Sigmoid colon (tissue), 7 donors: ENCODE results near the gene LARP4B. TPM values are rescaled to one million over a fixed set of nuclear protein-coding genes. Genes with fewer than 3 reads are reported as not detected.

Experiments
- DNase-seq: peaks from one replicate; pipeline ENCODE4 v3.0.0-alpha.2; 2019
- H3K27ac ChIP-seq, 4 donors: fragments of 200-600 bp; sonication (generic); one replicate each; pipeline ENCODE4 v1.5.1; 2016 to 2019; ENCODE audit warnings: mild to moderate bottlenecking in 1 of 4
- H3K27me3 ChIP-seq, 3 donors: fragments of 200-600 bp; sonication (generic); one replicate each; pipeline ENCODE4 v1.5.1; 2019; ENCODE audit warnings: mild to moderate bottlenecking in 1 of 3
- H3K36me3 ChIP-seq, 4 donors: fragments of 200-600 bp; sonication (generic); one replicate each; pipeline ENCODE4 v1.5.1; 2016 to 2019
- H3K4me1 ChIP-seq, 4 donors: fragments of 200-600 bp; sonication (generic); one replicate each; pipeline ENCODE4 v1.5.1; 2017 to 2019
- H3K4me3 ChIP-seq, 4 donors: fragments of 200-600 bp; sonication (generic); one replicate each; pipeline ENCODE4 v1.5.1; 2017 to 2019; ENCODE audit warnings: mild to moderate bottlenecking in 2 of 4, moderate library complexity in 1 of 4
- H3K9me3 ChIP-seq, 4 donors: fragments of 200-600 bp in 3 of 4; sonication (generic) in 3 of 4; one replicate each; pipeline versions ENCODE4 v1.5.1 to v1.6.1; 2013 to 2019
- CTCF ChIP-seq, 4 experiments: fragments of 450-650 bp in 3 of 4; fragments of 200-600 bp in 1 of 4; IDR thresholded peaks; one replicate each; pipeline ENCODE4 v1.5.1; 2016 to 2019; ENCODE audit warnings: antibody characterized with exemption in 4 of 4, mild to moderate bottlenecking in 3 of 4, moderate library complexity in 2 of 4
- EP300 ChIP-seq, 4 donors: sonication (generic); formaldehyde crosslinking; IDR thresholded peaks; one replicate each; pipeline ENCODE4 v1.6.1; 2017; ENCODE audit warnings: antibody characterized with exemption in 4 of 4
- POLR2A ChIP-seq, 2 donors: fragments of 450-650 bp; IDR thresholded peaks; one replicate each; pipeline ENCODE4 v1.6.1; 2016; ENCODE audit warnings: antibody characterized with exemption in 2 of 2, mild to moderate bottlenecking in 2 of 2, moderate library complexity in 2 of 2
- POLR2AphosphoS5 ChIP-seq, 4 donors: sonication (generic); formaldehyde crosslinking; IDR thresholded peaks; one replicate each; pipeline ENCODE4 v1.6.1; 2017; ENCODE audit warnings: antibody characterized with exemption in 4 of 4
- WGBS, 2 donors: extraction: QIAGEN DNeasy Blood & Tissue Kit; methylation state at CpG; one replicate each; pipeline ENCODE4 v1.1.7; 2013; 5-methylcytosine and 5-hydroxymethylcytosine counted together
- intact Hi-C: fragments of 100-400 bp; cut with DNase I; formaldehyde crosslinking; loops from one replicate; pipeline ENCODE4 v1.15.1; 2023
- polyA plus RNA-seq, 3 donors: library from polyadenylated mRNA; stranded (reverse); fragments of 200-250 nt; gene quantifications; one replicate each; pipeline ENCODE4 v1.2.3, GENCODE V29; 2013
- total RNA-seq, 4 donors: library from RNA; depleted of rRNA; stranded (reverse); fragments of >200 nt; gene quantifications; one replicate each; pipeline ENCODE4 v1.1.0, GENCODE V29; 2016
- donor health status: healthy with polysubstance abuse.
- donor health status: Bipolar disorder and iron deficiency.
- donor health status: healthy.

LARP4B gene
- total and polyA plus RNA-seq, 7 donors, result 11.4 to 57.6 (median 31.9) TPM

- Histone ChIP-seq H3K36me3 (no peaks in the 10 kb centered on the region), H3K4me3 (peak overlapping the region in 2 of 4 donors; percentile 7 to 17), H3K27me3 (no peaks in the 10 kb centered on the region), H3K9me3 (no peaks in the 10 kb centered on the region), H3K4me1 (peaks cover 0 to 13% (median 5%) of the 10 kb centered on the region in 4 donors), H3K27ac (peak overlapping the region in 3 of 4 donors; percentile 51 to 68 (median 58))
- DNase-seq, result peak; percentile 90
- 86 to 87% methylated on average over 38 of the region's 38 CpGs for WGBS, 2 donors
- TF ChIP-seq POLR2AphosphoS5 (IDR thresholded peaks at IDR 0.05), result peak in 3 of 4 donors; percentile 33 to 59 (median 42)
- no peak for TF ChIP-seq POLR2A (IDR thresholded peaks at IDR 0.05)
- intact Hi-C loops, result no loop called here
Observed at GRCh38 chr10:775245-776075, 156.0 kb downstream of the LARP4B start.

DNA sequence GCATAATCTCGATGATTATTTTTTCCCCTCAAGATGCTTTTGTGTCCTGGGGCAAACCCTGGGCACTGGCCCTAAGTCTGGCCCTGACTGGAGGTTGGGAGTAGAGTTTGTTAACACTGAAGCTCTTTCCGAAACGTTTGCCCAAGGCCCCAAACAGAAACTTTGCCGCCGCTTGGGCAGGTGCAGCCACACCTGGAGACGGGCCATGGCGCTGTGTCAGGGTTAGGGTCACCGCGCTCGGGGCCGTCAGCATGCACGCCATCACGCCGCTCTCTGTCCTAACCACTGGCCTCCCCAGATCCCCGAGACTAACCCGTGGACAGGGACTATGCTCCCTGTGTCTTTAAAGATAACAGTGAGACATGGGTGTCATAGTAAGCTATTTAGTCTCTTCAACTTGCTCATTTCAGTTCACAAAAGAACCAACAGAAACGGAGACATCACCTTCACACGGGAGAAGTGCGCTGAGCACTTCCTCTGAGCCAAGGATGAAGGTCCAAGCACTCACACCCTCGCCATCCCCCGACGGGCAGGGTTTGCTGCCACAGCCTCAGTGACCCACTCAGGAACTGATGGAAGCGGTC, 156.8 kb downstream of the LARP4B start:
- intact Hi-C loops, result no loop called here

DNA sequence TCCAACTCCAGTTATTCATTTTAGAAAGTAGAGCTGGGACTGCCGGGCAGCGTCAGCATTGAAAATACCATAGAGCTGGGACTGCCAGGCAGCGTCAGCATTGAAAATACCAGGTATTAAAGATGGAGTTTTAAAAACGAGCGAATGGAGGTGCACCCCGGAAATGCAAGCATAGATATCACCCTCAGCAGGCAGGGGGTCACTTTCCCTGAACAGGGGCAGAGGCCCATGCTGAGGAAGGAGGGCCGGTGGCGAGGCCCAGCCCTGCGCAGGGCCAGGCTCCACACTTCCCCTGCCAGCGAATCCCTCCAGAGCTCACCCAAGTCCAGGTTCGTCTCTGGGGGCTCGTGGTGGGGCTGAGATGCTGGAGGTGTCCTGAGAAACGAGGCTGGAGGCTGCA, 157.3 kb downstream of the LARP4B start:
- Histone ChIP-seq H3K9me3 (no peaks in the 10 kb centered on the region), H3K4me1 (peaks cover 0 to 13% (median 5%) of the 10 kb centered on the region in 4 donors), H3K36me3 (no peaks in the 10 kb centered on the region), H3K27ac (no peak overlapping the region), H3K27me3 (no peaks in the 10 kb centered on the region), H3K4me3 (no peak overlapping the region)
- TF ChIP-seq CTCF (IDR thresholded peaks at IDR 0.05) (no peak), POLR2A (IDR thresholded peaks at IDR 0.05) (no peak), EP300 (IDR thresholded peaks at IDR 0.05) (no peak), POLR2AphosphoS5 (IDR thresholded peaks at IDR 0.05) (no peak)
- 85 to 87% methylated on average over 13 of the region's 13 CpGs for WGBS, 2 donors
- intact Hi-C loops, result no loop called here
- DNase-seq, result no peak

More for the DNA sequence above, 156.8 kb downstream of the LARP4B start:
- no peaks in the 10 kb centered on the region for H3K9me3 ChIP-seq
- no peaks in the 10 kb centered on the region for H3K36me3 ChIP-seq
- no peak overlapping the region for H3K4me3 ChIP-seq
- DNase-seq, result no peak
- H3K27me3 ChIP-seq, result no peaks in the 10 kb centered on the region
- peak overlapping the region in 3 of 4 donors; percentile 51 to 68 (median 58) for H3K27ac ChIP-seq
- TF ChIP-seq EP300 (IDR thresholded peaks at IDR 0.05) (no peak), POLR2AphosphoS5 (IDR thresholded peaks at IDR 0.05) (no peak), CTCF (IDR thresholded peaks at IDR 0.05) (no peak), POLR2A (IDR thresholded peaks at IDR 0.05) (no peak)
- H3K4me1 ChIP-seq, result peaks cover 0 to 13% (median 5%) of the 10 kb centered on the region in 4 donors
- 75 to 83% methylated on average over 23 of the region's 23 CpGs for WGBS, 2 donors

DNA sequence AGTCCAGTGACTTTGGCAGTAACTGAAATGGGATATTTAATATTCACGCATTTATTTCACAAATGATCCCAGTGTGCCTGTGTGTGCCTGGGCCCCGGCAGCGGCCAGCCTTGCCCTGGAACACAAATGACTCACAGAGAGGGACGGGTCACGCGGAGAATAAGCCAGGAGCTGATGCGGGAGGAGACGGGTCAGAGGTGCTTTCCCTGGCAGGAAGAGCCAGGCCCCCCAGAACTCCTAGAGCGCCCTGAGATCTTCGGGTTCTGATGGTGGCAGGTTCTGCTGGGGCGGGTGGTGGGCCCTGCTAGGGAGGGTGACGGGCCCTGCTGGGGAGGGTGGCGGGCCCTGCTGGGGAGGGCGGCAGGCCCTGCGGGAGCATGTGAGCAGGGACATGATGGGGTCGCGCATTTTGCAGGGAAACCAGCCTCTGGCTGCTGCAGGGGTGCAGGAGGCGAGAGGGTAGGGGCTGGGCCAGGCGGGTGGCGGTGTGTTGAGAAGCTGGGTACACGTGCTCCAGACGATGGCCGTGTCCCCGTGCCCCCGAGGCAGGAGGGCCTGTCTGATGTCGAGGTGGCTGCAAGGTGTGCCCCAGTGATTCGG, 157.8 kb downstream of the LARP4B start:
- peaks cover 0 to 13% (median 5%) of the 10 kb centered on the region in 4 donors for H3K4me1 ChIP-seq
- no peaks in the 10 kb centered on the region for H3K9me3 ChIP-seq
- no peak overlapping the region for H3K4me3 ChIP-seq
- TF ChIP-seq EP300 (IDR thresholded peaks at IDR 0.05), result no peak
- TF ChIP-seq POLR2AphosphoS5 (IDR thresholded peaks at IDR 0.05), result no peak
- no peak for TF ChIP-seq CTCF (IDR thresholded peaks at IDR 0.05)
- TF ChIP-seq POLR2A (IDR thresholded peaks at IDR 0.05), result no peak
- no peaks in the 10 kb centered on the region for H3K36me3 ChIP-seq
- 90 to 92% methylated on average over 27 of the region's 27 CpGs for WGBS, 2 donors
- no peak overlapping the region for H3K27ac ChIP-seq
- no peak for DNase-seq
- intact Hi-C loops, result no loop called here
- H3K27me3 ChIP-seq, result no peaks in the 10 kb centered on the region

DNA sequence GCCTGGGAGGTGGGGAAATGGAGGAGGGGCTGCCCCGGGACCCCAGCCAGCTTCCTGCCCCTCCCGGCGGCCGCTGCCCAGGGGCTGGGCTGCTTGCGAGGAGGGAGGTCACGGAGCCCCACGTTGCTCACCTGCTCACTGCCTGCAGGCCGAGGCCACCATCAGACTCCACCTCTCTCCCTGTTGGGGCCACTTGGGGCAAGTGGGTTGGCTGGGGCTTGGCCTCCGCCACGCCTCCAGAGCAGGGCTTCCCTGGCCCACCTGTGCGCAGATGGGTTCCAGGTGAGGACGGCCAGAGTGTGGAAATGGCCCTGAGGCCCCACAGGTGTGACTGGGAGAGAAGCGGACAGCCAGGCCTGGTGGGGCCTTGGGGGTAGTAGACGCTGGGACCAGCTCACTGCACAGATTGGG, 159.3 kb downstream of the LARP4B start:
- no peaks in the 10 kb centered on the region for H3K27me3 ChIP-seq
- no peak for TF ChIP-seq CTCF (IDR thresholded peaks at IDR 0.05)
- no peak for TF ChIP-seq POLR2A (IDR thresholded peaks at IDR 0.05)
- TF ChIP-seq POLR2AphosphoS5 (IDR thresholded peaks at IDR 0.05), result no peak
- TF ChIP-seq EP300 (IDR thresholded peaks at IDR 0.05), result no peak
- DNase-seq, result no peak
- WGBS, 2 donors, result 58 to 62% methylated on average over 14 of the region's 14 CpGs
- H3K4me1 ChIP-seq, result peaks cover 0 to 13% (median 5%) of the 10 kb centered on the region in 4 donors
- peaks cover 0 to 8% (median 0%) of the 10 kb centered on the region in 4 donors for H3K9me3 ChIP-seq
- no peaks in the 10 kb centered on the region for H3K36me3 ChIP-seq
- no peak overlapping the region for H3K4me3 ChIP-seq
- H3K27ac ChIP-seq, result no peak overlapping the region
- intact Hi-C loops, result no loop called here
